GM21717 (cell line): ENCODE results near the gene GAREM2.

Experiments
- ATAC-seq: cut with Tn5 transposase; IDR thresholded peaks from one replicate; pipeline ENCODE4 v1.9.1; 2021; ENCODE audit warnings: mild to moderate bottlenecking, moderate library complexity; ENCODE audit not compliant: unreplicated experiment

The GAREM2 gene

DNA sequence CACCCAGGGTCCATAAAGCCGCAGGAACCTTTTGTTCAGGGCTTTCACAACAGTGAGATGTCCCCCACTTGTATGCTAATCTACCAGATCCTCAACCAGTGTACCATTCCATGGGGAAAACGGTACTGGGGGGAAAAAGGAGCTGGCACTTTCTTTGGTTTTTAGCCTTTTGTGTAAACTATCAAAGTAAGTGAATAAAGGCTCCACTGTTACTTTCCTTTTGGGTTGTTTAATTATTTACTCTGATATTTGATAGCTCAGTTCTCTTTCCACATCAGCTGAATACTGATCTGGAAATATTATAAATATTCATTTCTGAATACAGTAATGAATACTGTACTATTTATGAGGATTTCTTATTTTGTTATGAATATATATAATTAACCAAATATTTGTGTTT is 51.2 kb downstream of the GAREM2 start:
- ATAC-seq, result no peak

DNA sequence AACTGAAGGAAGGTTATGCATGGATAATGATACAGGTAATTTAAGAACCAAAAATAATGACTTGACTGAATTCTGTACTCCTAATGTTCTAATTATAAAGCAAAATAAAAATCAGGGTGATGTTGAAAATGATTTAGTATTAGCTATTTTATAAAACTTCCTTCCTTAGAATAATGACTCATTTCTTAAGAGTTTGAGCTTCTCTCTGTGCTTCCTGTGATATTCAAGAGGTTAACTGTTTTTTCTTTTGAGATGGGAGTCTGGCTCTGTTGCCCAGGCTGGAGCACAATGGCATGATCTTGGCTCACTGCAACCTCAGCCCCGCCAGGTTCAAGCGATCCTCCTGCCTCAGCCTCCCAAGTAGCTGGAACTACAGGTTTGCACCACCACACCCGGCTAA is 56.7 kb downstream of the GAREM2 start:
- ATAC-seq, result no peak

DNA sequence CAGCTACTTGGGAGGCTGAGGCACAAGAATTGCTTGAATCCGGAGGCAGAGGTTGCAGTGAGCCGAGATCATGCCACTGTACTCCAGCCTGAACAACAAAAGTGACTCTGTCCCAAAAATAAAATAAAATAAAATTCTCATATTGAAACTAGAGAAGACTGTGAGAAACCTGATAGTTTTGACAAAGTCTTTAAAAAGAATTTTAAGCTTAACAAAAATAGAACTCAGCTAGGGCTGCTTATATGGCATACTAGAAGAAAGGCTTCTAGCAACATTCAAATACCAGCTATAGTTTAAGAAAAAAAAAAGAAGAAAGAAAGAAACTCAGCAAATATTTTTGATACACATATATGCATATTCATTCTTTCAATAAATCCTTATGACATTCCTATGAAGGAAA is 57.9 kb downstream of the GAREM2 start:
- no peak for ATAC-seq

DNA sequence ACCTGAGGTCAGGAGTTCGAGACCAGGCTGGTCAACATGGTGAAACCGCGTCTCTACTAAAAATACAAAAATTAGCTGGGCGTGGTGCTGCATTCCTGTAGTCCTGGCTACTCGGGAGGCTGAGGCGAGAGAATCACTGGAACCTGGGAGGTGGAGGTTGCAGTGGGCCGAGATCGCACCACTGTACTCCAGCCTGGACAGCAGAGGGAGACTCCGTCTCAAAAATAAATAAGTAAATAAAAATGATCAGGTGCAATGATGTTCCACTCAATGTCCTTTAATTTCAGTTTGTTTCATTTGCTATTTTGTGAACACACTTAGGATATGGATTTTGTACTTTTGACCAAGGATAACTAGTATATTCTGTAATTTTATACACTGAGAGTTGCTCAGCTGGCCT is 62.2 kb downstream of the GAREM2 start:
- no peak for ATAC-seq

DNA sequence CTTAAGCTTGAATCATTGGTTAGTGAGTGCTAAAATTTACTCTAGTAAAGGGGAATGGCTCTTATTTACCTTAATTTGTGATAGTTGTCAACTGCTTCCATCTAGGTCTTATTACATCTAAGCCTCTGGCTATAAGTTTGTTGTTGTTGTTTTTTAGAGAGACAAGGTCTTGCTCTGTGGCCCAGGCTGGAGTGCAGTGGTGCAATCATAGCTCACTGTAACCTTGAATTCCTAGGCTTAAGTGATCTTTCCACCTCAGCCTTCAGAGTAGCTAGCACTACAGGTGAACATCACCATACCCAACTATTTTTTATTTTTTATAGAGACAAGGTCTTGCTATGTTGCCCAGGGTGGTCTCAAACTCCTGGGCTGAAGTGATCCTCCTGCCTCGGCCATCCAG is 65.0 kb downstream of the GAREM2 start:
- ATAC-seq, result no peak

DNA sequence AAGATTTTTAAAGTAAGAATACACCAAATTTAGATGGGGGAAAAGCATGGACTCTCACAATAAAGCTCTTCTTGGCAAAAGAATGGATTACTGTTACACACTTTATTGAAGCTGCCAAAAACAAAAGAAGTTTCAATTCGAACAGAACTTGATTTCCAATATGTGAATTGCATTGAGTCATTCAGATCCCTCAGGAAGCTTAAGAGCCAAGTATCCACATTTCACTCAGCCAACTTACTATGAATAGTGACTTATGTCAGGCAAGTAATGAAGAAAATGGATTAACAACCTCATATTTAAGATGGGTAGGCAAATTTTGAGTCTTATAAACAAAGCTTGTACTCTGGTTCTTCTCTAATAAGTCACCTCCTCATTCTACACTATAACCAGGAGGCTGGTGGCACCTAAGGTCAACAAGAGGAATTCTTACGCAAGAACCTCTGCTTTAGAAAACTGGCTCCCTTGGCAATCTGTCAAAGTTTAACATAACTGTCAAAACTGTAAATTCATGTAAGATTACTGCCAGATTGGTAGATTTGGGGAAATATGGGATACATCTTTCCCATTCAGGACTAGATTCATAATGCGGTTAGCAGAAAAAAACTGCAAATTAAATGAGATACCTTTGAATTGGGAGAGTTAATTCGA is 65.5 kb downstream of the GAREM2 start:
- no peak for ATAC-seq
